CD4-positive, alpha-beta T cell treated with Interleukin-2 at 100 ng/mL for 4 hours (primary cell): ENCODE measurements around the gene NR1H2.
A peak's percentile ranks its signal among the peaks of the same experiment; 100 is the strongest.

Experiments used
- DNase-seq: peaks from one replicate; pipeline ENCODE4 v3.0.0-alpha.2; 2020; ENCODE audit warnings: low spot score

The NR1H2 gene

DNA sequence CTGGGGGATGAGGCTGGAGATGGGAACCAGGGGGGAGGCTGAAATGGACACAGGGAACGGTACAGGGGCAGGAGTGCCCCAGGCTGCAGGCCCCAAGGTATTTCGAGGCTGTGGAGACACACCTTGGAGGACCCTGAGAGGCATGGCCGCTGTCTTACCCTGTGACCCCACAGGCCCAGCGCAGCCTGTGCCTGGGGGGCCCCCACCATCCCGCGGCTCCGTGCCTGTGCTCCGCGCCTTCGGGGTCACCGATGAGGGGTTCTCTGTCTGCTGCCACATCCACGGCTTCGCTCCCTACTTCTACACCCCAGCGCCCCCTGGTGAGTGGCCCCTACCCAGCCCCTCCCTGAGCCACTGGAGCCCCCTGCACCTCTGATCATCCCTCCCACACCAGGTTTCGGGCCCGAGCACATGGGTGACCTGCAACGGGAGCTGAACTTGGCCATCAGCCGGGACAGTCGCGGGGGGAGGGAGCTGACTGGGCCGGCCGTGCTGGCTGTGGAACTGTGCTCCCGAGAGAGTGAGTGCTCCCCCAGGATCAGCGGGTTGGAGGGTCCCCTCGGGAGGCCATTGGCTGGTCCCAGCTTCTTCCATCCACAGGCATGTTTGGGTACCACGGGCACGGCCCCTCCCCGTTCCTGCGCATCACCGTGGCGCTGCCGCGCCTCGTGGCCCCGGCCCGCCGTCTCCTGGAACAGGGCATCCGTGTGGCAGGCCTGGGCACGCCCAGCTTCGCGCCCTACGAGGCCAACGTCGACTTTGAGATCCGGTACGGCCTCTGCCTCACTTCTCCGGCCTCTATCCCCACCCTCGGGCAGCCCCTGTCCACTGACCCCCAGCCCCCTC lies 25.6 kb downstream of the NR1H2 start:
- no peak for DNase-seq

DNA sequence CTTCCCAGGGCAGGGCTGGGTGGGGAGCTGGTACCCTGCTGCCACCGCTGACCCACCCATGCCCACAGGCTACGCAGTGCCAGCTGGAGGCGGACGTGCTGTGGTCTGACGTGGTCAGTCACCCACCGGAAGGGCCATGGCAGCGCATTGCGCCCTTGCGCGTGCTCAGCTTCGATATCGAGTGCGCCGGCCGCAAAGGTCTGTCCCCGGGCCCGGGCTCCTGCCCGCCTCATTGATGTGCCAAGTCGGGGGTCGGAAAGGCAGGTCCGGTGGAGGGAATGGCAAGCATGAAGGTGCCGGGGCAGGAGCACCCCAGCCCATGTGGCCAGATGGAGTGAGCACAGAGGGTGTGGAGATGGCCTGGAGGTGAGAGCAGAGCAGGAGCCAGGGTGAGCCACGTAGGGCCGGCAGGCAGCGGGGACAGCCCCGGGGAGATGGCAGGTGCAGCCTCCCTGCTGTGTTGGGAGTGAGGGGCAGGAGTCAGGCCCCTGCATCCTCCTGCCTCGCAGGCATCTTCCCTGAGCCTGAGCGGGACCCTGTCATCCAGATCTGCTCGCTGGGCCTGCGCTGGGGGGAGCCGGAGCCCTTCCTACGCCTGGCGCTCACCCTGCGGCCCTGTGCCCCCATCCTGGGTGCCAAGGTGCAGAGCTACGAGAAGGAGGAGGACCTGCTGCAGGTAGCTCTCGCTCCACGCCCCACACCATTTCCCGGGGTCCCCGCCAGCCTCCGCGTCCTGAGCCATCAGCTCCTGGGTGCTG lies 26.5 kb downstream of the NR1H2 start:
- DNase-seq = no peak

GRCh38 chr19:50406156-50406820 lies 30.0 kb downstream of the NR1H2 start:
- DNase-seq = no peak

DNA sequence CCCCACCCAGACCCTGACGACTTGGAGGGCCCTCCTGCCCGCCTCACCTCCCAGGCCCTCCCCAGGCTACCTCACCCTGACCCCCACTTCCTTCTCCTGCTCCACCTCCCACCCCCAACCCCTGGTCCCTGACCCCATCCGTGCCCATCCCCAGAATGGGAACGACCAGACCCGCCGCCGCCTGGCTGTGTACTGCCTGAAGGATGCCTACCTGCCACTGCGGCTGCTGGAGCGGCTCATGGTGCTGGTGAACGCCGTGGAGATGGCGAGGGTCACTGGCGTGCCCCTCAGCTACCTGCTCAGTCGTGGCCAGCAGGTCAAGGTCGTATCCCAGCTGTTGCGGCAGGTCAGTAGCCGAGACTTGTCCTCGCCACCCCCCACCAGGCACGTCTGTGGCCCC lies 30.6 kb downstream of the NR1H2 start:
- DNase-seq = no peak

DNA sequence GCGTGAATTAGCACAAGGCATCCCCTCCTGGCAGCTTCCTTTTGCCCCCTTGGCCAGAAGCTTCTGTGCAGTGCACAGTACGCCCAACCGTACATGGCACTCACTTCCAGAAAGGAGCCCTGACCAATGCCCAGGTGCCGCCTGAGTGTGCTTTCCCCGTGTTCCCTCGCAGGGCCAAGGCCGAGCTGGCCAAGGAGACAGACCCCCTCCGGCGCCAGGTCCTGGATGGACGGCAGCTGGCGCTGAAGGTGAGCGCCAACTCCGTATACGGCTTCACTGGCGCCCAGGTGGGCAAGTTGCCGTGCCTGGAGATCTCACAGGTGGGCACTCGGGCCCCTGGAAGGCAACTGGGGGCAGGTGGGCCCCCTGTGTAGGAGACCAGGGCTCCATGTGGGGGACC lies 33.1 kb downstream of the NR1H2 start:
- DNase-seq = no peak

DNA sequence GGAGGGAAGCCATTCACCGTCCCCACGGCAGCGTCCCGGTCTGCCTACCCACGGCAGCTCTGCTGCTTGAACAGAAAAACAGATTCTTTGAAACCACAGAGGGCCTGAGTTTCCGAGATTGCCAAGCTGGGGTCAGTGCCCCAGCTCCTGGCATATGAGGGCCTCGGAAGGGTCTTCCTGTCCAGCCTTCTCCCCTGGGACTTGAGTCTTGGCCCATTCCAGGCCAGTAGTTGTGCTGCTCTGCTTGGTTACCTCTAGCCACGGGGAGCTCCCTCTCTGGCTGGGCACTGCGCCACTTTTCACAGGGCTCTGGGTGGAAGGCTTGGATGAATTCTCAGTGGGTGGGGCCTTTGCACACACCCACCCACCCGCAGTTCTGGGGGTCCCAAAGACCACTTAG lies 33.9 kb downstream of the NR1H2 start:
- DNase-seq = no peak

GRCh38 chr19:50412419-50412818 lies 36.2 kb downstream of the NR1H2 start:
- no peak for DNase-seq

GRCh38 chr19:50413096-50413495 lies 36.8 kb downstream of the NR1H2 start:
- no peak for DNase-seq

DNA sequence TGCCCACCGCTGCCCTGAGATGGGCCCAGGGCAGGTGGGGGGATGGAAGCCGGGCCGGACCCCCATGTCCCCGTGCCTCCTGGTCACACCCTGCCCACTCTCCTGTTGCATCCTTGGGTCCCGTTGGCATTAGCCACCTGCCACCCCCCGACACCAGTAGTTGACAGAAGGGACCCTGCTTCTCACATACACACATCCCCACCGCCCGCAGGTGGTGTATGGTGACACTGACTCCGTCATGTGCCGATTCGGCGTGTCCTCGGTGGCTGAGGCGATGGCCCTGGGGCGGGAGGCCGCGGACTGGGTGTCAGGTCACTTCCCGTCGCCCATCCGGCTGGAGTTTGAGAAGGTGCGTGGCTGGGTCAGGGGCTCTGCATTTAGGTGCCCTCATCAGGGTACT lies 37.3 kb downstream of the NR1H2 start:
- no peak for DNase-seq

GRCh38 chr19:50414864-50415660 lies 38.8 kb downstream of the NR1H2 start:
- DNase-seq = peak; percentile 78

- DNase-seq = no peak
Measured at GRCh38 chr19:50415661-50416033, 39.4 kb downstream of the NR1H2 start.

DNA sequence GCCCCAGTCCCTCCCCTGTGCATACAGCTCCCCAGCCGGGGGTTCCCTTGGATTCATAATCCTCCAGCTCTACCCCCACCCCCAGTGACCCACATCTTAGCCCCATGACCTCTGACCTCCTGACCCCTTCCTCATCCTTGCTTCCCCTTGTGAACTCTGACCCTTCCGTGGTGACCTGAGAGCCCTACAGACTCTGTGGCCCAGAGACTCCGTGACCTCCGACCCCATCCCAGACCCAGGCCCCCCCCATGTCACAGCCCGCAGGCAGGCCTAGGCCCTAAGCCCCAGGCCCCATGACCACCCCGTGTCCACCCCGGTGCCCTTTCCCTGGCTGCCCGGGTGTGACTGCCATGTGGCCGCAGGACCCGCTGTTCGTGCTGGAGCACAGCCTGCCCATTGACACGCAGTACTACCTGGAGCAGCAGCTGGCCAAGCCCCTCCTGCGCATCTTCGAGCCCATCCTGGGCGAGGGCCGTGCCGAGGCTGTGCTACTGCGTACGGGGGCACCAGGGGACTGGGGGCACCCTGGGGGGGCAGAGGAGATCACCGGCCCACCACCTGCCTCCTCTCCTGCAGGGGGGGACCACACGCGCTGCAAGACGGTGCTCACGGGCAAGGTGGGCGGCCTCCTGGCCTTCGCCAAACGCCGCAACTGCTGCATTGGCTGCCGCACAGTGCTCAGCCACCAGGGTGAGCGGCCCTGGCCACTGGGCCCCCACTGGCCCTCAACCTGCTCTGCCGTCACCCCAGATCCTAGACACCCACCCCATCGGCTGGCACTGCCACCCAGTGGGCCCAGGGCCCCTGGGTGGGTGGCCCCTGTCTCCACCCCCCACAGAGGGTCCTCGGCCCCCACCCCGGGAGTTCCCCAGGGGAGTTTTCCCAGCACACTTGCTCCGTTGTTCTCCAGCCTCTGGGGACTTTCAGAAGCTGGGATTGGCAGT lies 40.0 kb downstream of the NR1H2 start:
- DNase-seq = no peak

DNA sequence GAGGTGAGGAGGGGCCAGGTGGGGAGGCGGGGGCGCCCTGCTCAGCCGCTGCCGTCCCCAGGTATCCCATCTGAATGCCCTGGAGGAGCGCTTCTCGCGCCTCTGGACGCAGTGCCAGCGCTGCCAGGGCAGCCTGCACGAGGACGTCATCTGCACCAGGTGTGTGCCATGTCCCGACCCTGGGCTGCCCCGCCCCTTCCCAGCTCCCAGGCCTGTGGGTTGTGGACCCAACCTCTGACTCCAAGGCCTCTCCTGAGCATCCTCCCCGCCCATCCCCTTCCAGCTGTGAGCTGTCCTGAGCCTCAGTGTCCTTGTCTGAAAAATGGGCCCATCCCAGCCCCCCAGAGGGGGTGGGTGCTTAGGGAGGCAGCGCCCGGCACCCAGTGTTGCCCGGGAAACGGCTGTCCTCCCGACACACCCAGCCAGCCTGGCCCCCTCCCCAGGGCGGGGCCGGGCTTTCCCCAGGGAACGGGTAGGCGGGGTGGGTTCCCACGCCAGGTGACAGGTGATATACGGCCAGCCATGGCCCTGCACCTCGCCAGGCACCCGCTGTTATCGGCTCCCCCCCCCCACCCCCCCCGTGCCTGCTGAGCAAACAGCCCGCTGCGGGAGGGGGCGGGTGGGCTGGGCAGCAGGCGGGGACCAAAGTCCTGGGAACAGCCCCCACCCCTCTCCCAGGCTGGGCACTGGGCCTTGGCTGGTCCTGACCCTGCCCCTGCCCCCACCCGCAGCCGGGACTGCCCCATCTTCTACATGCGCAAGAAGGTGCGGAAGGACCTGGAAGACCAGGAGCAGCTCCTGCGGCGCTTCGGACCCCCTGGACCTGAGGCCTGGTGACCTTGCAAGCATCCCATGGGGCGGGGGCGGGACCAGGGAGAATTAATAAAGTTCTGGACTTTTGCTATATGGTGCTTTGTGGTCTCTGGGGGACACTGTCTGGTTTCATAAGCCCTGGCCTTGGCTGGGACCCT lies 41.1 kb downstream of the NR1H2 start:
- no peak for DNase-seq

DNA sequence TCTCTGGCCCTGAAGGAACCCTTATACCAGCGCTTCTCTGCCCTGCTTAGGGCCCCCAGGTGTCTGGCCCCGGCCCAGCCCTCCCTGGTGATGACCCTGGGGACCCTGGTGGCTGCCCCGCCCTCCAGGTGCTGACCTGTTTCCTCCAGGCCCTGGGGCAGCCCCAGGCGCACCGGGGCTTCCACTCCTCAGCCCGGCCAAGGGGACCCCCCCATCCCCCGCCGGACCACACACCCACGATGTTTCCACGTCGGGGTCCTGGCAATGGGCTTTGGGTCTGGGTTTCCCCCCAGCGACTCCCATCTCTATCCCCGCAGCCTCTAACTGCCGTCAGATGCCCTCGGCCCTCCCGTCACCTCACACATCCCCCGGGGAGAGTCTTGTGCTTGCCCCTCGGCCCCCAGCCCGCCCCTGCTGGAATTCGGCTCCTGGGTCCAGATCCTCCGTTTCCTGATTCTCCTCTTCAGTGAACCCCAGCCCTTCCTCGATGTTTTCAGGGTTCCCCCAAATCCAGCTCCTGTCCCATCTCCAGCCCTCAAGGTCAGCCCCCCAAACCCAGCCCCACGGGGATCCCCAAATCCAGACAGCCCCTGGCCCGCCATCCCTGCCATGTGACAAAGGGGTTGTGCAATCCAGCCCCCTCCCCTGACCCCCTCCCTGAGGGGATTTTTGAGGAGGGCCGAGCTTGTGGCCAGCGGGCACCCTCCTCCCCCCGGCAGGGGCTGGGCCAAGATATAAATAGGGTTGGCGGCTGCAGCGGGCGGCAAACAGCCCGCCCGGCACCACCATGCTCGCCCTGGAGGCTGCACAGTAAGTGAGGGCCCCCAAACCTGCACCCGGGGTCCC lies 42.1 kb downstream of the NR1H2 start, which contains the start of gene SPIB:
TSS of gene SPIB (plus strand) at position 763 of the 846 bp plus-strand sequence. CDS start at position 788, 25 bp downstream.
- DNase-seq = no peak

GRCh38 chr19:50419022-50419579 lies 42.8 kb downstream of the NR1H2 start:
- DNase-seq = no peak

DNA sequence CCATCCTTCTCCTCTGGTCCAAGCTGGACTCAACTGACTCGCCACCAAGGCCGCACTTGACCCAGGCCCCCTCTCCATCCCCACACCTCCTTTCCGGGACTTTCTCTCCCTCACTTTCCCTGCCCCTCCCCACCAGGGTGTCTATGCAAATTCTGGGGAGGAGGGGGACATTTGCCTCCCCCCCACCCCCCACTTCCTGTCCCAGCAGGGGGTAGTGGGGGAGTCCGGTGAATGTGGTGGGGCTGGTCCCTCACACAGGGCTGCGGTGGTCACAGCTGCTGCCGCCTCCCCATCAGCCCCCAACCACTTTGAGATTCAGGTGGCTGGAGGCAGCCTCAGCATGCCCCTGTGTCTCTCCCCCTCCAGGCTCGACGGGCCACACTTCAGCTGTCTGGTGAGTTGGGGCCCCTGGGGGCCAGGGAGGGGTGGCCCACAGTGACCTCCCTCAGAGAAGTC lies 43.4 kb downstream of the NR1H2 start:
- DNase-seq = no peak

GRCh38 chr19:50420127-50420526 lies 43.9 kb downstream of the NR1H2 start:
- DNase-seq = no peak

- no peak for DNase-seq
Measured at GRCh38 chr19:50420808-50421207, 44.6 kb downstream of the NR1H2 start.
